ENCODE data around the gene MYLK4.

MYLK4 gene

GRCh38 chr6:2733324-2733723, 17.4 kb downstream of the MYLK4 start:
- DNase-seq: peak; percentile 21

GRCh38 chr6:2732503-2733089, 18.1 kb downstream of the MYLK4 start:
- DNase-seq: no peak

- DNase-seq: no peak
Measured at GRCh38 chr6:2731281-2731909, 19.3 kb downstream of the MYLK4 start.

- no peak for DNase-seq
Measured at GRCh38 chr6:2730353-2731107, 20.2 kb downstream of the MYLK4 start.

GRCh38 chr6:2729921-2730320, 20.8 kb downstream of the MYLK4 start:
- DNase-seq: no peak

GRCh38 chr6:2725999-2726567, 24.6 kb downstream of the MYLK4 start:
- DNase-seq: peak; percentile 40

- no peak for DNase-seq
Measured at GRCh38 chr6:2725364-2725988, 25.2 kb downstream of the MYLK4 start.

- DNase-seq: no peak
Measured at GRCh38 chr6:2721219-2721618, 29.5 kb downstream of the MYLK4 start.

GRCh38 chr6:2719093-2719455, 31.6 kb downstream of the MYLK4 start:
- DNase-seq: no peak

GRCh38 chr6:2718334-2719092, 32.2 kb downstream of the MYLK4 start:
- DNase-seq: peak; percentile 47

- no peak for DNase-seq
Measured at GRCh38 chr6:2716936-2717700, 33.6 kb downstream of the MYLK4 start.

GRCh38 chr6:2715737-2716136, 35.0 kb downstream of the MYLK4 start:
- DNase-seq: no peak

- DNase-seq: peak; percentile 90
Measured at GRCh38 chr6:2714111-2714895, 36.4 kb downstream of the MYLK4 start.

- DNase-seq: no peak
Measured at GRCh38 chr6:2713473-2714110, 37.1 kb downstream of the MYLK4 start.

GRCh38 chr6:2712102-2712501, 38.6 kb downstream of the MYLK4 start:
- DNase-seq: no peak

- DNase-seq: no peak
Measured at GRCh38 chr6:2710412-2710811, 40.3 kb downstream of the MYLK4 start.

- DNase-seq: no peak
Measured at GRCh38 chr6:2708456-2708855, 42.3 kb downstream of the MYLK4 start.

- DNase-seq: no peak
Measured at GRCh38 chr6:2706558-2706957, 44.2 kb downstream of the MYLK4 start.

- no peak for DNase-seq
Measured at GRCh38 chr6:2705256-2705655, 45.5 kb downstream of the MYLK4 start.

GRCh38 chr6:2697291-2697690, 53.4 kb downstream of the MYLK4 start:
- no peak for DNase-seq
